ENCODE measurements around the gene TSPAN15.

DNA sequence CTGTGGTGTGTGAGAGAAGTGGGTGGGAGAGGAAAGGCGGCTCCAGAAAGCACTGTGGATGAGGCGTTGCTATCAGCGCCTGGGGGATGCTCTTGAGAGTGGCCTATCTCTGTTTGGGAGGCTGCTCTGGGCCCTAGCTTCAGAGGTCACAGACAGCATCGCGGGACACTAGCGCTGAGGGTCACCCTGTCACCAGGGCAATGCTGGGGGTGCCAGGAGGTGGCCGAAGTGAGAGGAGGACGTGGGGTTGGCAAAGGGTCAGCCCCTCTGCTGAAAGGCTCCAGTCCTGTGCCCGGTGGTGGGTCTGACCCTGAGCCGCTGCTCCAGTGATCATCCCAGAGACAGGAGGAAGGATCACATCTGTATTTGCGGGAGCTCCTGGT lies 31.5 kb upstream of the TSPAN15 start:
- TF ChIP-seq, protein P1, sequence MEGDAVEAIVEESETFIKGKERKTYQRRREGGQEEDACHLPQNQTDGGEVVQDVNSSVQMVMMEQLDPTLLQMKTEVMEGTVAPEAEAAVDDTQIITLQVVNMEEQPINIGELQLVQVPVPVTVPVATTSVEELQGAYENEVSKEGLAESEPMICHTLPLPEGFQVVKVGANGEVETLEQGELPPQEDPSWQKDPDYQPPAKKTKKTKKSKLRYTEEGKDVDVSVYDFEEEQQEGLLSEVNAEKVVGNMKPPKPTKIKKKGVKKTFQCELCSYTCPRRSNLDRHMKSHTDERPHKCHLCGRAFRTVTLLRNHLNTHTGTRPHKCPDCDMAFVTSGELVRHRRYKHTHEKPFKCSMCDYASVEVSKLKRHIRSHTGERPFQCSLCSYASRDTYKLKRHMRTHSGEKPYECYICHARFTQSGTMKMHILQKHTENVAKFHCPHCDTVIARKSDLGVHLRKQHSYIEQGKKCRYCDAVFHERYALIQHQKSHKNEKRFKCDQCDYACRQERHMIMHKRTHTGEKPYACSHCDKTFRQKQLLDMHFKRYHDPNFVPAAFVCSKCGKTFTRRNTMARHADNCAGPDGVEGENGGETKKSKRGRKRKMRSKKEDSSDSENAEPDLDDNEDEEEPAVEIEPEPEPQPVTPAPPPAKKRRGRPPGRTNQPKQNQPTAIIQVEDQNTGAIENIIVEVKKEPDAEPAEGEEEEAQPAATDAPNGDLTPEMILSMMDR (conservative IDR thresholded peaks at IDR 0.05; ENCODE audit: low read length): no peak
- TF ChIP-seq EZH2phosphoT487 (IDR thresholded peaks at IDR 0.05; ENCODE audit: borderline replicate concordance): no peak
